ENCODE data around the gene CD248. TPM values are rescaled to one million over a fixed set of nuclear protein-coding genes. Genes with fewer than 3 reads are reported as not detected.
A peak's percentile ranks its signal among the peaks of the same experiment; 100 is the strongest.

The CD248 gene
- total RNA-seq, result 10 to 100 TPM; 22.9 to 32.4 TPM

- no peak for TF ChIP-seq CTCF (IDR thresholded peaks at IDR 0.05)
- DNase-seq (ENCODE audit: low spot score), result no peak
- H3K4me1 ChIP-seq (ENCODE audit: control insufficient read depth in 1 of 2, low read depth in 2 of 2), result peaks cover 11 to 38% of the 10 kb centered on the region in 2 donors
Observed at GRCh38 chr11:66316849-66317251, at the start of gene CD248. TSS of gene CD248 (minus strand) at chr11:66317044. CDS start at chr11:66317027, 17 bp downstream.

GRCh38 chr11:66365711-66366619 is 49.1 kb upstream of the CD248 start:
- no peaks in the 10 kb centered on the region for H3K27me3 ChIP-seq (replicated peaks; ENCODE audit: insufficient read depth)
- DNase-seq (ENCODE audit: low spot score), result no peak
- no peak overlapping the region for H3K4me3 ChIP-seq
- no peak for ATAC-seq (ENCODE audit: insufficient number of reproducible peaks, low FRiP score, low read depth)
- TF ChIP-seq CTCF (IDR thresholded peaks at IDR 0.05), result no peak
- no peaks in the 10 kb centered on the region for H3K36me3 ChIP-seq
- H3K9me3 ChIP-seq, result no peaks in the 10 kb centered on the region
- H3K4me1 ChIP-seq (ENCODE audit: control insufficient read depth in 1 of 2, low read depth in 2 of 2), result peaks cover 0 to 3% of the 10 kb centered on the region in 2 donors
- no peak overlapping the region for H3K27ac ChIP-seq

More at GRCh38 chr11:66316849-66317251, at the start of gene CD248:
- Histone ChIP-seq H3K9me3 (no peaks in the 10 kb centered on the region), H3K27me3 (replicated peaks; ENCODE audit: insufficient read depth) (peaks cover 5% of the 10 kb centered on the region), H3K36me3 (no peaks in the 10 kb centered on the region), H3K4me3 (peak within 1 kb of the TSS; percentile 71), H3K27ac (peak within 1 kb of the TSS; percentile 7 to 9)
- ATAC-seq (ENCODE audit: insufficient number of reproducible peaks, low FRiP score, low read depth), result no peak

- Histone ChIP-seq H3K9me3 (no peaks in the 10 kb centered on the region), H3K36me3 (no peaks in the 10 kb centered on the region), H3K27me3 (replicated peaks; ENCODE audit: insufficient read depth) (no peaks in the 10 kb centered on the region), H3K4me1 (ENCODE audit: control insufficient read depth in 1 of 2, low read depth in 2 of 2) (no peaks in the 10 kb centered on the region), H3K27ac (no peak overlapping the region), H3K4me3 (no peak overlapping the region)
- no peak for TF ChIP-seq CTCF (IDR thresholded peaks at IDR 0.05)
- ATAC-seq (ENCODE audit: insufficient number of reproducible peaks, low FRiP score, low read depth) (no peak), DNase-seq (ENCODE audit: low spot score) (no peak)
Observed at GRCh38 chr11:66365166-66365565, 48.3 kb upstream of the CD248 start.

GRCh38 chr11:66363805-66364535 is 47.1 kb upstream of the CD248 start:
- Histone ChIP-seq H3K4me3 (no peak overlapping the region), H3K36me3 (no peaks in the 10 kb centered on the region), H3K27me3 (replicated peaks; ENCODE audit: insufficient read depth) (no peaks in the 10 kb centered on the region), H3K9me3 (no peaks in the 10 kb centered on the region), H3K4me1 (ENCODE audit: control insufficient read depth in 1 of 2, low read depth in 2 of 2) (no peaks in the 10 kb centered on the region), H3K27ac (no peak overlapping the region)
- DNase-seq (ENCODE audit: low spot score) (no peak), ATAC-seq (ENCODE audit: insufficient number of reproducible peaks, low FRiP score, low read depth) (no peak)
- peak; percentile 38 for TF ChIP-seq CTCF (IDR thresholded peaks at IDR 0.05)

GRCh38 chr11:66363187-66363601 is 46.4 kb upstream of the CD248 start:
- H3K27ac ChIP-seq, result no peak overlapping the region
- H3K4me3 ChIP-seq, result no peak overlapping the region
- no peaks in the 10 kb centered on the region for H3K27me3 ChIP-seq (replicated peaks; ENCODE audit: insufficient read depth)
- no peak for TF ChIP-seq CTCF (IDR thresholded peaks at IDR 0.05)
- no peaks in the 10 kb centered on the region for H3K4me1 ChIP-seq (ENCODE audit: control insufficient read depth in 1 of 2, low read depth in 2 of 2)
- no peaks in the 10 kb centered on the region for H3K36me3 ChIP-seq
- no peaks in the 10 kb centered on the region for H3K9me3 ChIP-seq
- DNase-seq (ENCODE audit: low spot score) (no peak), ATAC-seq (ENCODE audit: insufficient number of reproducible peaks, low FRiP score, low read depth) (no peak)
